HCT116 (cell line): ENCODE measurements around the gene KIAA0319L.

ENCODE experiments used
- ELF1 ChIP-seq: IDR thresholded peaks from 2 replicates; pipeline ENCODE4 v1.6.1; 2012; ENCODE audit warnings: low read depth, borderline replicate concordance
- POLR2A ChIP-seq: IDR thresholded peaks from 2 replicates; pipeline ENCODE4 v1.7.0; 2011; ENCODE audit warnings: borderline replicate concordance; ENCODE audit not compliant: insufficient read depth, insufficient read length; ENCODE audit errors: extremely low read depth
- POLR2AphosphoS5 ChIP-seq: IDR thresholded peaks from 2 replicates; pipeline ENCODE4 v1.6.1; 2011; ENCODE audit warnings: mild to moderate bottlenecking, low read depth, low read length, moderate library complexity
- SIN3A ChIP-seq: IDR thresholded peaks from 2 replicates; pipeline ENCODE4 v1.6.1; 2012; ENCODE audit warnings: low read depth
- ZFX ChIP-seq: fragments of 450-650 bp; IDR thresholded peaks from 2 replicates; pipeline ENCODE4 v1.6.1; 2017
- TF ChIP-seq, protein P1 (sequence below), 3 experiments: fragments of 200-600 bp in 1 of 3; sonication (generic) in 1 of 3; IDR thresholded peaks in 2 of 3; conservative IDR thresholded peaks in 1 of 3; 2 replicates each; pipeline ENCODE4 v1.5.1; 2012 to 2017; ENCODE audit warnings: low read depth in 2 of 3, low read length in 2 of 3, antibody characterized with exemption in 1 of 3, borderline replicate concordance in 1 of 3, control low read depth in 1 of 3, mild to moderate bottlenecking in 1 of 3, mixed read lengths in 1 of 3, mixed run types in 1 of 3, moderate library complexity in 1 of 3; ENCODE audit not compliant: insufficient read depth in 1 of 3
- TF ChIP-seq, protein P2 (sequence below): IDR thresholded peaks from 2 replicates; pipeline ENCODE4 v1.6.1; 2012

DNA sequence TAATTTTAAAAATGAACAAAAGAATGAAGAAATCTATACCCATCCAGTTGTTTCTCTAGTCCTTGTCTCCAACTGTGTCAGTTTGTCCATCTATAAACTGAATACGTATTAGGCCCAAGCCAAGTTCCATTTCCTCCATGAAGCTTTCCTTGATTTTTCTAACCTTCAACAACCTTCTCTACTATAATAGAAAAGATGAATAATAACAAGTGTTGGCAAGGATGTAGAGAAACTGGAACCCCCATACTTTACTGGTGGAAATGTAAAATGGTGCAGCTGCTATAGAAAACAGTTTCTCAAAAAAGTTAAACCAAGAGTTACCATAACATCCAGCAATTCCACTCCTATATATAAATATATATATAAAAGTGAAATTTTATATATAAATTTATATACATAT is 10.6 kb downstream of the KIAA0319L start:
- TF ChIP-seq POLR2A (no peak), POLR2AphosphoS5 (no peak), ELF1 (no peak), SIN3A (no peak), ZFX (no peak)
- TF ChIP-seq, protein P1, sequence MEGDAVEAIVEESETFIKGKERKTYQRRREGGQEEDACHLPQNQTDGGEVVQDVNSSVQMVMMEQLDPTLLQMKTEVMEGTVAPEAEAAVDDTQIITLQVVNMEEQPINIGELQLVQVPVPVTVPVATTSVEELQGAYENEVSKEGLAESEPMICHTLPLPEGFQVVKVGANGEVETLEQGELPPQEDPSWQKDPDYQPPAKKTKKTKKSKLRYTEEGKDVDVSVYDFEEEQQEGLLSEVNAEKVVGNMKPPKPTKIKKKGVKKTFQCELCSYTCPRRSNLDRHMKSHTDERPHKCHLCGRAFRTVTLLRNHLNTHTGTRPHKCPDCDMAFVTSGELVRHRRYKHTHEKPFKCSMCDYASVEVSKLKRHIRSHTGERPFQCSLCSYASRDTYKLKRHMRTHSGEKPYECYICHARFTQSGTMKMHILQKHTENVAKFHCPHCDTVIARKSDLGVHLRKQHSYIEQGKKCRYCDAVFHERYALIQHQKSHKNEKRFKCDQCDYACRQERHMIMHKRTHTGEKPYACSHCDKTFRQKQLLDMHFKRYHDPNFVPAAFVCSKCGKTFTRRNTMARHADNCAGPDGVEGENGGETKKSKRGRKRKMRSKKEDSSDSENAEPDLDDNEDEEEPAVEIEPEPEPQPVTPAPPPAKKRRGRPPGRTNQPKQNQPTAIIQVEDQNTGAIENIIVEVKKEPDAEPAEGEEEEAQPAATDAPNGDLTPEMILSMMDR (IDR thresholded peaks at IDR 0.05 in 2 of 3, conservative IDR thresholded peaks at IDR 0.05 in 1 of 3; ENCODE audit: borderline replicate concordance in 1 of 3, insufficient read depth in 1 of 3, low read depth in 2 of 3, low read length in 2 of 3), result no peak
- TF ChIP-seq, protein P2, sequence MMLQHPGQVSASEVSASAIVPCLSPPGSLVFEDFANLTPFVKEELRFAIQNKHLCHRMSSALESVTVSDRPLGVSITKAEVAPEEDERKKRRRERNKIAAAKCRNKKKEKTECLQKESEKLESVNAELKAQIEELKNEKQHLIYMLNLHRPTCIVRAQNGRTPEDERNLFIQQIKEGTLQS, result no peak
